ENCODE data around the gene CCDC187. TPM values are rescaled to one million over a fixed set of nuclear protein-coding genes. Genes with fewer than 3 reads are reported as not detected.

CCDC187 gene
- total RNA-seq, 6 donors from 2014 or later, result 0.17 to 22.3 (median 10.0) TPM

GRCh38 chr9:136292591-136293448 is 11.1 kb downstream of the CCDC187 start:
- H3K27me3 ChIP-seq, result no peaks in the 10 kb centered on the region
- TF ChIP-seq POLR2A (IDR thresholded peaks at IDR 0.05) (no peak), CTCF (IDR thresholded peaks at IDR 0.05) (no peak), POLR2AphosphoS5 (IDR thresholded peaks at IDR 0.05) (no peak), EP300 (IDR thresholded peaks at IDR 0.05) (no peak)
- no peak overlapping the region for H3K4me3 ChIP-seq
- DNase-seq (peak in 1 of 2 donors; percentile 80), ATAC-seq (ENCODE audit: low FRiP score in 2 of 2) (no peak)
- H3K9me3 ChIP-seq, result no peaks in the 10 kb centered on the region
- no peaks in the 10 kb centered on the region for H3K36me3 ChIP-seq
- H3K27ac ChIP-seq, result no peak overlapping the region
- 66 to 73% methylated on average over 20 to 27 of the region's 34 CpGs for WGBS, 2 donors
- H3K4me1 ChIP-seq, result peaks cover 0 to 5% (median 0%) of the 10 kb centered on the region in 4 donors

GRCh38 chr9:136292026-136292538 is 11.8 kb downstream of the CCDC187 start:
- Histone ChIP-seq H3K36me3 (no peaks in the 10 kb centered on the region), H3K4me3 (no peak overlapping the region), H3K9me3 (no peaks in the 10 kb centered on the region), H3K4me1 (peaks cover 0 to under 1% (median 0%) of the 10 kb centered on the region in 4 donors), H3K27me3 (no peaks in the 10 kb centered on the region), H3K27ac (no peak overlapping the region)
- no peak for TF ChIP-seq CTCF (IDR thresholded peaks at IDR 0.05)
- no peak for TF ChIP-seq EP300 (IDR thresholded peaks at IDR 0.05)
- TF ChIP-seq POLR2A (IDR thresholded peaks at IDR 0.05), result no peak
- no peak for TF ChIP-seq POLR2AphosphoS5 (IDR thresholded peaks at IDR 0.05)
- peak in 1 of 2 donors; percentile 66 for DNase-seq
- ATAC-seq (ENCODE audit: low FRiP score in 2 of 2), result no peak
- WGBS, 2 donors, result 74% methylated on average over 19 of the region's 19 CpGs; no CpG with 5 or more reads in 1 of the 2 donors

GRCh38 chr9:136291306-136292025 is 12.4 kb downstream of the CCDC187 start:
- Histone ChIP-seq H3K4me1 (no peaks in the 10 kb centered on the region), H3K4me3 (no peak overlapping the region)
- no peak for ATAC-seq (ENCODE audit: low FRiP score in 2 of 2)

GRCh38 chr9:136290508-136291000 is 13.3 kb downstream of the CCDC187 start:
- Histone ChIP-seq H3K4me3 (no peak overlapping the region), H3K27me3 (no peaks in the 10 kb centered on the region), H3K4me1 (no peaks in the 10 kb centered on the region), H3K9me3 (no peaks in the 10 kb centered on the region), H3K27ac (no peak overlapping the region), H3K36me3 (no peaks in the 10 kb centered on the region)
- DNase-seq (peak in 1 of 2 donors; percentile 77), ATAC-seq (ENCODE audit: low FRiP score in 2 of 2) (no peak)
- 94 to 100% methylated on average over 1 to 18 of the region's 31 CpGs for WGBS, 2 donors
- TF ChIP-seq CTCF (IDR thresholded peaks at IDR 0.05) (no peak), EP300 (IDR thresholded peaks at IDR 0.05) (no peak), POLR2AphosphoS5 (IDR thresholded peaks at IDR 0.05) (no peak), POLR2A (IDR thresholded peaks at IDR 0.05) (no peak)

More at GRCh38 chr9:136291306-136292025, 12.4 kb downstream of the CCDC187 start:
- 79 to 90% methylated on average over 13 to 22 of the region's 22 CpGs for WGBS, 2 donors
- Histone ChIP-seq H3K27ac (no peak overlapping the region), H3K9me3 (no peaks in the 10 kb centered on the region), H3K27me3 (no peaks in the 10 kb centered on the region), H3K36me3 (no peaks in the 10 kb centered on the region)
- peak in 1 of 2 donors; percentile 57 for DNase-seq
- TF ChIP-seq POLR2A (IDR thresholded peaks at IDR 0.05) (no peak), CTCF (IDR thresholded peaks at IDR 0.05) (no peak), POLR2AphosphoS5 (IDR thresholded peaks at IDR 0.05) (no peak), EP300 (IDR thresholded peaks at IDR 0.05) (no peak)

Data from upper lobe of left lung (tissue), 6 donors.